Activated naive CD4-positive, alpha-beta T cell treated with anti-CD3 and anti-CD28 coated beads, Interleukin-2, amount 50 U/mL, for 16 hours (primary cell): ENCODE measurements around the gene RHO.

Experiments used
- DNase-seq: peaks from one replicate; pipeline ENCODE4 v3.0.0-alpha.2; 2020

RHO gene

DNA sequence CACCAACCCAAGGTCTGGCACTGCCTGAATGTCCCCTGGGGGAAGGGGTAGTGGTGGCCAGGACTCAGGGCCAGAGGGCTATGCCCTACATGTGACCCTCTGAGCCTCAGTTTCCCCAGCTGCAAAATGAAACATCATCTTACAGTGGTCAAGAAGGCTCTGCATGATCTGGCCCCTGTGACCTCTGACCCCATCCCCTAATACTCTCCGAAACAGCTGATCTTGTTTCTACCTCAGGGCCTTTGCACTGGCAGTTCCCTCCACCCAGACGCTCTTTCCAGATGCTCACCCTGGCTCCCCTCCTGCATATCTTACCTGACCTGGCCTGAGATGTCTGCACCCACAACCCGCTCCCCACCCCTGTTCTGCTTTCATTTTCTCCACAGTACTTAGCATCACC is 56.2 kb downstream of the RHO start:
- DNase-seq: no peak
